A549 (cell line): ENCODE data around the gene IGHMBP2.

ENCODE experiments used
- CTCF ChIP-seq: fragments of >200 bp; sonication (Bioruptor Twin); formaldehyde crosslinking; IDR thresholded peaks from 3 replicates; pipeline ENCODE4 v1.5.1; 2016
- EP300 ChIP-seq, 2 experiments: fragments of >200 bp; sonication (Bioruptor Twin); formaldehyde crosslinking; IDR thresholded peaks; 2 replicates in 1 of 2; 3 replicates in 1 of 2; pipeline ENCODE4 v1.6.1; 2016 to 2017
- ESRRA ChIP-seq: fragments of 150-350 bp; IDR thresholded peaks from 2 replicates; pipeline ENCODE4 v1.6.1; 2014; ENCODE audit warnings: mild to moderate bottlenecking, low read length, borderline replicate concordance
- JUN ChIP-seq, 2 experiments: fragments of >200 bp; sonication (Bioruptor Twin); formaldehyde crosslinking; IDR thresholded peaks; 2 replicates in 1 of 2; 3 replicates in 1 of 2; pipeline ENCODE4 v1.6.1; 2016 to 2017
- JUNB ChIP-seq: fragments of >200 bp; sonication (Bioruptor Twin); formaldehyde crosslinking; IDR thresholded peaks from 2 replicates; pipeline ENCODE4 v1.6.1; 2016
- MAX ChIP-seq: IDR thresholded peaks from 2 replicates; pipeline ENCODE4 v1.6.1; 2012
- MYC ChIP-seq: IDR thresholded peaks from 2 replicates; pipeline ENCODE4 v1.6.1; 2012; ENCODE audit warnings: mild to moderate bottlenecking, inconsistent platforms, low read length, improper control_type of control experiment, borderline replicate concordance
- POLR2A ChIP-seq: IDR thresholded peaks from 2 replicates; pipeline ENCODE4 v1.6.1; 2012; ENCODE audit warnings: mild to moderate bottlenecking, low read length
- RCOR1 ChIP-seq: fragments of 150-350 bp; IDR thresholded peaks from 2 replicates; pipeline ENCODE4 v1.6.1; 2014; ENCODE audit warnings: antibody characterized with exemption, low read length, low read depth
- REST ChIP-seq: fragments of 200-600 bp; sonication (generic); IDR thresholded peaks from 2 replicates; pipeline ENCODE4 v1.6.1; 2016; ENCODE audit warnings: antibody characterized with exemption, mild to moderate bottlenecking, moderate library complexity
- RNF2 ChIP-seq: fragments of 200-600 bp; sonication (generic); IDR thresholded peaks from 2 replicates; pipeline ENCODE4 v1.6.1; 2016; ENCODE audit warnings: low read depth, mild to moderate bottlenecking, antibody characterized with exemption, moderate library complexity, borderline replicate concordance
- SMC3 ChIP-seq: fragments of >200 bp; sonication (Bioruptor Twin); formaldehyde crosslinking; IDR thresholded peaks from 3 replicates; pipeline ENCODE4 v1.6.1; 2018; ENCODE audit warnings: inconsistent platforms
- ZFP36 ChIP-seq: fragments of 450-650 bp; IDR thresholded peaks from 2 replicates; pipeline ENCODE4 v1.6.1; 2014; ENCODE audit warnings: borderline replicate concordance; ENCODE audit not compliant: partially characterized antibody

- no peak for TF ChIP-seq REST
- TF ChIP-seq CTCF: no peak
- TF ChIP-seq POLR2A: no peak
- no peak for TF ChIP-seq RCOR1
- no peak for TF ChIP-seq SMC3
- TF ChIP-seq MAX: no peak
- no peak for TF ChIP-seq JUN (IDR thresholded peaks at IDR 0.05)
- no peak for TF ChIP-seq ESRRA
- TF ChIP-seq EP300 (IDR thresholded peaks at IDR 0.05): no peak
- TF ChIP-seq RNF2: no peak
- no peak for TF ChIP-seq JUNB
- no peak for TF ChIP-seq ZFP36
- TF ChIP-seq MYC: no peak
Measured at GRCh38 chr11:68968306-68969250, 64.9 kb downstream of the IGHMBP2 start.
